Hepatocyte (in vitro differentiated cells): ENCODE data around the gene EFNA2. TPM values are rescaled to one million over a fixed set of nuclear protein-coding genes. Genes with fewer than 3 reads are reported as not detected.
A peak's percentile ranks its signal among the peaks of the same experiment; 100 is the strongest.

Source experiments
- DNase-seq: peaks from one replicate; pipeline ENCODE4 v3.0.0-alpha.2; 2016; ENCODE audit warnings: low spot score
- H2AFZ ChIP-seq: fragments of 200-600 bp; sonication (generic); 2 replicates; pipeline ENCODE4 v1.6.0; 2016; ENCODE audit warnings: antibody characterized with exemption, mild to moderate bottlenecking
- H3K27ac ChIP-seq: fragments of 200-600 bp; sonication (generic); 2 replicates; pipeline ENCODE4 v1.5.1; 2016; ENCODE audit warnings: mild to moderate bottlenecking
- H3K27me3 ChIP-seq: fragments of 200-600 bp; sonication (generic); 2 replicates; pipeline ENCODE4 v1.6.1; 2016
- H3K36me3 ChIP-seq: fragments of 200-600 bp; sonication (generic); replicated peaks from 2 replicates; pipeline ENCODE4 v1.5.1; 2016; ENCODE audit warnings: low read depth; ENCODE audit not compliant: insufficient read depth
- H3K4me1 ChIP-seq: fragments of 200-600 bp; sonication (generic); 2 replicates; pipeline ENCODE4 v1.5.1; 2016; ENCODE audit warnings: mild to moderate bottlenecking, moderate library complexity; ENCODE audit not compliant: insufficient read depth
- H3K4me2 ChIP-seq: fragments of 200-600 bp; sonication (generic); 2 replicates; pipeline ENCODE4 v1.6.0; 2016
- H3K4me3 ChIP-seq: fragments of 200-600 bp; sonication (generic); 2 replicates; pipeline ENCODE4 v1.5.1; 2016; ENCODE audit warnings: mild to moderate bottlenecking
- H3K79me2 ChIP-seq: fragments of 200-600 bp; sonication (generic); 2 replicates; pipeline ENCODE4 v1.6.0; 2017; ENCODE audit warnings: mild to moderate bottlenecking
- H3K9me2 ChIP-seq: fragments of 200-600 bp; sonication (generic); replicated peaks from 2 replicates; pipeline ENCODE4 v1.6.0; 2017; ENCODE audit warnings: mild to moderate bottlenecking; ENCODE audit not compliant: insufficient read depth
- H3K9me3 ChIP-seq: fragments of 200-600 bp; sonication (generic); 2 replicates; pipeline ENCODE4 v1.5.1; 2016; ENCODE audit warnings: low read depth, mild to moderate bottlenecking
- H4K20me1 ChIP-seq: fragments of 200-600 bp; sonication (generic); 2 replicates; pipeline ENCODE4 v1.6.0; 2016; ENCODE audit warnings: mild to moderate bottlenecking; ENCODE audit not compliant: insufficient read depth, poor library complexity, severe bottlenecking
- EZH2 ChIP-seq: fragments of 200-600 bp; sonication (generic); IDR thresholded peaks from 2 replicates; pipeline ENCODE4 v1.6.1; 2016; ENCODE audit warnings: antibody characterized with exemption, mild to moderate bottlenecking, borderline replicate concordance
- EZH2phosphoT487 ChIP-seq: fragments of 200-600 bp; sonication (generic); IDR thresholded peaks from one replicate; pipeline ENCODE4 v1.6.1; 2018; ENCODE audit warnings: antibody characterized with exemption, mild to moderate bottlenecking, low read depth, moderate library complexity; ENCODE audit not compliant: unreplicated experiment, severe bottlenecking
- WGBS: methylation state at CpG from one replicate; pipeline ENCODE4 v1.1.6; 2016; ENCODE audit warnings: low lambda C conversion rate; ENCODE audit errors: missing lambda C conversion rate; 5-methylcytosine and 5-hydroxymethylcytosine counted together
- polyA plus RNA-seq: library from polyadenylated mRNA; unstranded; fragments of >200 nt; fragmentation: Nextera tagmentation; extraction: Ambion mirVana; gene quantifications from 2 replicates; pipeline ENCODE4 v1.2.1, GENCODE V29; 2016
- total RNA-seq: library from RNA; depleted of rRNA; stranded (reverse); fragments of >200 nt; gene quantifications from 2 replicates; pipeline ENCODE4 v1.2.3, GENCODE V29; 2014
- TF ChIP-seq, protein P1 (sequence below): fragments of 200-600 bp; sonication (generic); IDR thresholded peaks from 2 replicates; pipeline ENCODE4 v1.5.1; 2016; ENCODE audit warnings: antibody characterized with exemption, mild to moderate bottlenecking; ENCODE audit not compliant: poor library complexity

The EFNA2 gene
- total and polyA plus RNA-seq, 2 experiments from 2014 or later: 1.3 to 14.2 TPM

DNA sequence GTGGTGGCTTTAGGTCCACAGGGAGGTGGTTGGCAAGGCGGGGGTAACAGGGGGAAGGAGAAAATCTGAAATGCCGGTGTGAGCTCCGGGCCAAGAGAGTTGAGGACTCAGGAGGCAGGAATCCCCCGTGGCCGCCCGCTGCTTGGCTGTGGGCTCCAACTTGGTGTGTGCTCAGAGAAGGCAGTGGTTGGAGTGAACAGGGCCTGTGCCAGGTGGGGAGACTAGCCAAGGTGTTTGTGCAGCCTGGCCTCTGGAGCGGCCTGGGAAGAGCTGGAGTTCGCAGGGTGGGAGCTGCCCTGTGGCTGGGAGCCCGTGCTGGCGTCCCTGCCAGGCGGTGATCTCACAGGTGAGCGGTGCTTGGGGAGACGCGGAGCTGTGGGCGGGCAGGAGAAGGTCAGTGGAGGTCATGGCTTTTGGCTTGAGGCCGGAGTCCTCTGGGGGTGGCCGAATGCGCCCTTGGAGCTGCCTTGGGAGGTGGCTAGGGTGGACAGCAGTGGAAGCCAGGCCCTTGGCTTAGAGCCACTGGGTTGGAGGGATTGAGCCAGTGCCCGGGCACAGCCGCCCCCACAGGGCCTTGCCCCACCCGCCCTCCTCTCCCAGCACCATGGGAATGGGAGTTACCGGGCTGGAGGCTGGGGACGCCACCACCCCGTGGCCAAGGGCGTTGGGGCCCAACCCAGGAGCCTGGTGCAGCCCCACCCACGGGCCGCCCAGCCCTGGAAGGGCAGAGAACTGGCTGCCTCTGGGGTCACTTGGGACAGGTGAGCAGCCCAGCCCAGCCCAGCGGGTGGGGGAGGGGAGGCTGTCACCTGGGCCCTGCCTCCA is 23.7 kb upstream of the EFNA2 start:
- peaks cover 78% of the 10 kb centered on the region for H3K4me1 ChIP-seq
- no peak overlapping the region for H3K4me3 ChIP-seq
- WGBS: 50% methylated on average over 22 of the region's 28 CpGs
- no peaks in the 10 kb centered on the region for H3K9me3 ChIP-seq
- peak overlapping the region; percentile 98 for H3K27ac ChIP-seq
- no peak overlapping the region for H2AFZ ChIP-seq
- no peaks in the 10 kb centered on the region for H3K27me3 ChIP-seq
- no peaks in the 10 kb centered on the region for H3K9me2 ChIP-seq
- peaks cover 17% of the 10 kb centered on the region for H3K79me2 ChIP-seq
- H4K20me1 ChIP-seq: peaks cover 8% of the 10 kb centered on the region
- TF ChIP-seq EZH2phosphoT487 (no peak), EZH2 (no peak)
- TF ChIP-seq, protein P1, sequence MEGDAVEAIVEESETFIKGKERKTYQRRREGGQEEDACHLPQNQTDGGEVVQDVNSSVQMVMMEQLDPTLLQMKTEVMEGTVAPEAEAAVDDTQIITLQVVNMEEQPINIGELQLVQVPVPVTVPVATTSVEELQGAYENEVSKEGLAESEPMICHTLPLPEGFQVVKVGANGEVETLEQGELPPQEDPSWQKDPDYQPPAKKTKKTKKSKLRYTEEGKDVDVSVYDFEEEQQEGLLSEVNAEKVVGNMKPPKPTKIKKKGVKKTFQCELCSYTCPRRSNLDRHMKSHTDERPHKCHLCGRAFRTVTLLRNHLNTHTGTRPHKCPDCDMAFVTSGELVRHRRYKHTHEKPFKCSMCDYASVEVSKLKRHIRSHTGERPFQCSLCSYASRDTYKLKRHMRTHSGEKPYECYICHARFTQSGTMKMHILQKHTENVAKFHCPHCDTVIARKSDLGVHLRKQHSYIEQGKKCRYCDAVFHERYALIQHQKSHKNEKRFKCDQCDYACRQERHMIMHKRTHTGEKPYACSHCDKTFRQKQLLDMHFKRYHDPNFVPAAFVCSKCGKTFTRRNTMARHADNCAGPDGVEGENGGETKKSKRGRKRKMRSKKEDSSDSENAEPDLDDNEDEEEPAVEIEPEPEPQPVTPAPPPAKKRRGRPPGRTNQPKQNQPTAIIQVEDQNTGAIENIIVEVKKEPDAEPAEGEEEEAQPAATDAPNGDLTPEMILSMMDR: no peak
- DNase-seq: peak; percentile 90
- peak overlapping the region; percentile 93 for H3K4me2 ChIP-seq
- no peaks in the 10 kb centered on the region for H3K36me3 ChIP-seq

DNA sequence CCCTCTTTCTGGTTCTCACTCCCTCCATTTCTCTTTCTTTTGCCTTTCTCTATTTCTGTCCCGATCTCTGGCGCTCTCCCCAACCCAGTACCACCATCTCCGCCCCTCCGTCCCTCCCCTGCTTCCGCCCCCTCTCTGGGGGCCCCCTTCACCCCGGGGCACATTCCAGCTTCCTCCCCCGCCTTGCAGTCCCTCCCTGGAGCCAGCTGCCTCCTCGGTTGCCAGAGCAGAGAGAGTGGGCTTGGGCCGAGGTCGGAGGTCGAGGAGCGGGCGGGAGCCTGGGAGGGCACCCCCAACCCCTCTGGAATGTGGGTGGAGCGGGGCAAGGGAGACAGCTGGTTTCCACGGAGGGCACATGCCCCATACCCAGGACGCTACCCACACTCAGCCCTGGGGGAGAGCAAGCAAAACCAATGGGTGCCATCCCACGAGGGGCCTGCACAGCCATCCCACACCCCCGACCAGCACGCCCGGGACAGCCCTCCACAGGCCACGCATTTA is 23.0 kb upstream of the EFNA2 start:
- Histone ChIP-seq H3K79me2 (peaks cover 19% of the 10 kb centered on the region), H3K9me3 (no peaks in the 10 kb centered on the region), H3K4me3 (no peak overlapping the region), H3K27ac (peak overlapping the region; percentile 98), H3K36me3 (no peaks in the 10 kb centered on the region), H2AFZ (no peak overlapping the region), H3K4me2 (peak overlapping the region; percentile 93), H3K9me2 (no peaks in the 10 kb centered on the region), H4K20me1 (peaks cover 2% of the 10 kb centered on the region), H3K4me1 (peaks cover 78% of the 10 kb centered on the region), H3K27me3 (no peaks in the 10 kb centered on the region)
- TF ChIP-seq EZH2phosphoT487 (no peak), EZH2 (no peak)
- TF ChIP-seq, protein P1: no peak
- WGBS: 38% methylated on average over 13 of the region's 21 CpGs
- DNase-seq: no peak

DNA sequence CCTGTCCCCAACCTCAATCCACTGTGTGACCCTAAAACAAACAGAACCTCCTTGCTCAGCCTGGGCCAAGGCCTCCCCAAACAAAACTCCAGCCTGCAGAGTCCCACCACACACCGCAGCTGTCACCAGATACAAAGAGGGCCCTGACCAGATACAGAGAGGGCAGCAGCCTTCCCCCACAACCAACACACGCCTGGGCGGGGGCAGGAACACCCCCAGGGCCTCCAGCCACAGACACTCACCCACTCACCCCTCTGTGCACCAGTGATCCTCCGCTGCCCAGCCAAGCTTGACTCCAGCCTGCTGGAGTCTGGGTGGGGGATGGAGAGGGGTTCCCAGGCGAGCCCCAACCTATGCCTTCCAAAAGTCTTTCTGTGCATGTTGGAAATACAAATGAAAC is 22.5 kb upstream of the EFNA2 start:
- WGBS: 73% methylated on average over 5 of the region's 5 CpGs
- Histone ChIP-seq H3K27me3 (no peaks in the 10 kb centered on the region), H3K4me3 (no peak overlapping the region), H3K4me2 (peak overlapping the region; percentile 93), H3K79me2 (peaks cover 21% of the 10 kb centered on the region), H3K4me1 (peaks cover 78% of the 10 kb centered on the region), H4K20me1 (no peaks in the 10 kb centered on the region), H3K9me2 (no peaks in the 10 kb centered on the region), H3K9me3 (no peaks in the 10 kb centered on the region), H3K27ac (peak overlapping the region; percentile 98), H3K36me3 (no peaks in the 10 kb centered on the region), H2AFZ (no peak overlapping the region)
- TF ChIP-seq EZH2 (no peak), EZH2phosphoT487 (no peak)
- TF ChIP-seq, protein P1: no peak
- DNase-seq: no peak
